ENCODE measurements around the gene SGMS1.

DNA sequence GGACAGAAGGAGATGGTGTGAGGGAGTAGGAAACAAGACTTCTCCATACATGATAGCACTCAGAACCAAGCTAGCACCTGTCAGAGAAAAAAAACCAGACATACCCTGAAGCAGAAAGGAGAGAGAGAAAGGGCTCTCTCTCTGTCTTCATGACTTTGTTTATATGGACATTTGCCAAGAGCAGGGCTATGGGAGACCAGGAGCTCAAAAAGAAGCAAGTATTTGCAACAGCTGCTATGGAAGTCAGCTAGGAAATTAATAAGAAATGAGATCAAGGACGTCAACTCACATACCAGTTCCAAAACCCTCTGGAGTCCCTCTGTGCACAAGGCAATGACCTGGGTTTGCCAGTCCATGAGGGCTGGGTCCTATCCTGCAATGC, 111.6 kb downstream of the SGMS1 start:
- TF ChIP-seq, protein P1, sequence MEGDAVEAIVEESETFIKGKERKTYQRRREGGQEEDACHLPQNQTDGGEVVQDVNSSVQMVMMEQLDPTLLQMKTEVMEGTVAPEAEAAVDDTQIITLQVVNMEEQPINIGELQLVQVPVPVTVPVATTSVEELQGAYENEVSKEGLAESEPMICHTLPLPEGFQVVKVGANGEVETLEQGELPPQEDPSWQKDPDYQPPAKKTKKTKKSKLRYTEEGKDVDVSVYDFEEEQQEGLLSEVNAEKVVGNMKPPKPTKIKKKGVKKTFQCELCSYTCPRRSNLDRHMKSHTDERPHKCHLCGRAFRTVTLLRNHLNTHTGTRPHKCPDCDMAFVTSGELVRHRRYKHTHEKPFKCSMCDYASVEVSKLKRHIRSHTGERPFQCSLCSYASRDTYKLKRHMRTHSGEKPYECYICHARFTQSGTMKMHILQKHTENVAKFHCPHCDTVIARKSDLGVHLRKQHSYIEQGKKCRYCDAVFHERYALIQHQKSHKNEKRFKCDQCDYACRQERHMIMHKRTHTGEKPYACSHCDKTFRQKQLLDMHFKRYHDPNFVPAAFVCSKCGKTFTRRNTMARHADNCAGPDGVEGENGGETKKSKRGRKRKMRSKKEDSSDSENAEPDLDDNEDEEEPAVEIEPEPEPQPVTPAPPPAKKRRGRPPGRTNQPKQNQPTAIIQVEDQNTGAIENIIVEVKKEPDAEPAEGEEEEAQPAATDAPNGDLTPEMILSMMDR (optimal IDR thresholded peaks at IDR 0.05 in 1 of 3, IDR thresholded peaks at IDR 0.05 in 1 of 3, conservative IDR thresholded peaks at IDR 0.05 in 1 of 3; ENCODE audit: extremely low read depth in 1 of 3, insufficient read depth in 2 of 3, low read length in 3 of 3), result no peak
- TF ChIP-seq EZH2 (IDR thresholded peaks at IDR 0.05; ENCODE audit: low read length), result no peak
